ENCODE measurements around the gene EIF4E2.

Gene EIF4E2

GRCh38 chr2:232543928-232544631 lies 6.4 kb upstream of the EIF4E2 start:
- in situ Hi-C loops (cut with HindIII; ENCODE audit: low pct_unique_long_range_greater_than_20kb, low sequenced_read_pairs) = no loop called here
- TF ChIP-seq JUND (IDR thresholded peaks at IDR 0.05; ENCODE audit: low read depth) = no peak

GRCh38 chr2:232544674-232545073 lies 5.8 kb upstream of the EIF4E2 start:
- no peak for DNase-seq (ENCODE audit: low read depth in 1 of 2, low spot score in 1 of 2)
- in situ Hi-C loops (cut with HindIII; ENCODE audit: low pct_unique_long_range_greater_than_20kb, low sequenced_read_pairs) = no loop called here
- TF ChIP-seq JUND (IDR thresholded peaks at IDR 0.05; ENCODE audit: low read depth) = no peak

More at GRCh38 chr2:232543928-232544631, 6.4 kb upstream of the EIF4E2 start:
- no peak for DNase-seq (ENCODE audit: low read depth in 1 of 2, low spot score in 1 of 2)

DNA sequence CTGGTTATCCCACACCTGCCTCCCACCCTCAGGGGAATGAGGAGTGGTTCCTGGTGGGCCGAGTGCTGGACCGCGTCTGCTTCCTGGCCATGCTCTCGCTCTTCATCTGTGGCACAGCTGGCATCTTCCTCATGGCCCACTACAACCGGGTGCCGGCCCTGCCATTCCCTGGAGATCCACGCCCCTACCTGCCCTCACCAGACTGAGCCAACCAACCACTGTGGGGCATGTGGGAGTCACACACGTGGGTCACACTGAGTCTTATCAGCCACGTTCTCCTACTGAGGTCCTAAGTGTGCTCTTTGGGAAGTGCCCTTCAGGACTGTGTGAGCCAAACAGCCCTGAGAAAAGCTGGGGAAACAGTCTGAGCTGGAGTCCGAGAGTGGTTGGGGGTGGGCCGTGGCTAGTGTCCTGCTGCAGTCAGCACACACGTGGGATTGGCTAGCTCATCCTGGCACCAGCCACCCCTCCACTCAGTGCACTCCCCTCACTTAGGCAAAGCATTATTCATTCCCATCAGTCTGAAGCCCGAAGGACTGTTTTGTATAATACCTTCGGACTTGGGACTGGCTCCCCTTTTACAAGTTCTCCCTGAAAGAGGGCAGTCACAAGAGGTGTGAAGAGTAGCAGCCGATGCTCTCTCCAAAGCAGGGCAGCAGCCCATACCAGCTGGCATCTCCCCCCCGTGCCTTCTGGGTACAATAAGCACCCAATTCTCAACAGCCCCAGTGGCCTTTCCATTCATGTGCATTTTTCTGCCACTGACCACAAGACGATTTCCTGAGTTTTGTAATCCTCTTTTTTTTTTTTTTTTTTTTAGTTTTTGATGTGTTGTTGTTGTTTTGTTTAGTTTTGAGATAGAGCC lies 4.7 kb upstream of the EIF4E2 start:
- in situ Hi-C loops (cut with HindIII; ENCODE audit: low pct_unique_long_range_greater_than_20kb, low sequenced_read_pairs) = no loop called here
- DNase-seq (ENCODE audit: low read depth in 1 of 2, low spot score in 1 of 2) = no peak
- no peak for TF ChIP-seq JUND (IDR thresholded peaks at IDR 0.05; ENCODE audit: low read depth)

DNA sequence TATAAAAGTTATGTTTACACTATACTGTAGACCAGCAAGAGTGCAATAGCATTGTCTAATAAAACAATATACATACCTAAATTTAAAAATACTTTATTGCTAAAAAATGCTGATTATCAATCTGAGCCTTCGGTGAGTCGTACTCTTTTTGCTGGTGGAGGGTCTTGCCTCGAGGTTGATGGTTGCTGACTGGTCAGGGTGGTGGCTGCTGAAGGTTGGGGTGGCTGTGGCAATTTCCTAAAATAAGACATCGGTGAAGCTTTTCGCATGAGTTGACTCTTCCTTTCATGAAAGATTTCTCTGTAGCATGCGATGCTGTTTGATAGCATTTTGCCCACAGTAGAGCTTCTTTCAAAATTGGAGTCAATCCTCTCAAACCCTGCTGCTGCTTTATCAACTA lies 2.5 kb upstream of the EIF4E2 start:
- TF ChIP-seq JUND (IDR thresholded peaks at IDR 0.05; ENCODE audit: low read depth) = no peak
- in situ Hi-C loops (cut with HindIII; ENCODE audit: low pct_unique_long_range_greater_than_20kb, low sequenced_read_pairs) = no loop called here
- DNase-seq (ENCODE audit: low read depth in 1 of 2, low spot score in 1 of 2) = no peak

DNA sequence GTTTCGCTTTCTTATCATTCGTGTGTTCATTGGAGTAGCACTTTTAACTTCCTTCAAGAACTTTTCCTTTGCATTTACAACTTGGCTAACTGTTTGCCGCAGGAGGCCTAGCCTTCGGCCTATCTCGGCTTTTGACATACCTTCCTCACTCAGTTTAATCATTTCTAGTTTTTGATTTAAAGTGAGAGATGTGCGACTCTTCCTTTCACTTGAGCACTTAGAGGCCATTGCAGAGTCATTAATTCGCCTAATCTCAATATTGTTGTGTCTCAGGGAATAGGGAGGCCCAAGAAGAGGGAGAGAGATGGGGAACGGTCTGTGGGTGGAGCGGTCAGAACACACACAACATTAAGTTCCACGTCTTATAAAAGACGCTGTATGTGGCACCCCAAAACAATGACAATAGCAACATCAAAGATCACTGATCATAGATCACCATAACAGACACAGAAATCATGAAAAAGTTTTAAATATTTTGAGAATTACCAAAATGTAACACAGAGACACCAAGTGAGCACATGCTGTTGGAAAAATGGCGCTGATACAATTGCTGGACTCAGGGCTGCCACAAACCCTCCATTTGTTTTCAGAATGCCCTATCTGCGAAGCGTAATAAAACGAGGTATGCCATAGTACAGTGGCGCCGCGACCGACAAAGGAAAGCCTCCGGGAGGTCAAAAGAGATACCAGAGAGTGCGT lies 685 bp upstream of the EIF4E2 start:
- no peak for TF ChIP-seq JUND (IDR thresholded peaks at IDR 0.05; ENCODE audit: low read depth)
- no peak for DNase-seq (ENCODE audit: low read depth in 1 of 2, low spot score in 1 of 2)
- in situ Hi-C loops (cut with HindIII; ENCODE audit: low pct_unique_long_range_greater_than_20kb, low sequenced_read_pairs) = no loop called here

- in situ Hi-C loops (cut with HindIII; ENCODE audit: low pct_unique_long_range_greater_than_20kb, low sequenced_read_pairs) = no loop called here
- no peak for DNase-seq (ENCODE audit: low read depth in 1 of 2, low spot score in 1 of 2)
- TF ChIP-seq JUND (IDR thresholded peaks at IDR 0.05; ENCODE audit: low read depth) = no peak
These were observed 755 bp downstream of the EIF4E2 start for GRCh38 chr2:232551250-232551638.

DNA sequence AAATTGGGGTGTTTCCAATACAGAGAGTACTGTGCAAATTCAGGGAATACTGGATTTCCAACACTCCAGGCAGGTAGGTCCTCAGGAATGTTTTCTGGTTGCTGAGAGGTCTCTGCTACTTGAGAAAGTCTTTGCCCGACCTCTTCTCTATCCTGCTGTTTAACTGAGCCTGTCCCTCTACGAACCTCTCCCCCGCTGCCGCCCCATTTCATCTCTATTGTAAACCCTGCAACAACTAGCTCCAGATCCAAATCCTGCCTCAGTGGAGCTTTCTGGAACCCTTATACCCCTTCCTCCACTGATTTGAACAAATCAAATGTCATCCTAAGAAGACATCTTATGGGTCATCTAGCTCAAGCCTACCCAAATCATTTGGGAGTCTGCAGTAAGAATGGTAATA lies 1.3 kb downstream of the EIF4E2 start:
- no peak for TF ChIP-seq JUND (IDR thresholded peaks at IDR 0.05; ENCODE audit: low read depth)
- in situ Hi-C loops (cut with HindIII; ENCODE audit: low pct_unique_long_range_greater_than_20kb, low sequenced_read_pairs) = no loop called here
- no peak for DNase-seq (ENCODE audit: low read depth in 1 of 2, low spot score in 1 of 2)

DNA sequence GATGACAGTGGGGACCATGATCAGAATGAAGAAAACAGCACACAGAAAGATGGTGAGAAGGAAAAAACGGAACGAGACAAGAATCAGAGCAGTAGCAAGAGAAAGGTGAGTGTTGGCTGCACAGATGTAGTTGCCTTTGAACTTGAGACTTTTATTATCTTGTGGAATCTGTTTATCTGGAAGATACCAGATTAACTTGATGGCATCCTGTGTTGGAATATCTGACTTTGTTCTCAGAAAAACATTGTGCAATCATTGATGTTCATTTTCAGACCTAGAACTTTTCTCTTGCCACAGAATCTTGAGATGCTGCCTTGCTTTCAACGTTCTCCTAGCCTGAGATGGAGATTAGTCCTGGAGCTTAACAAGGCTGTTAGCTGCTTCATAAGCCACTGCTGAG lies 5.9 kb downstream of the EIF4E2 start:
- TF ChIP-seq JUND (IDR thresholded peaks at IDR 0.05; ENCODE audit: low read depth) = no peak
- no peak for DNase-seq (ENCODE audit: low read depth in 1 of 2, low spot score in 1 of 2)
- in situ Hi-C loops (cut with HindIII; ENCODE audit: low pct_unique_long_range_greater_than_20kb, low sequenced_read_pairs) = no loop called here

- no peak for TF ChIP-seq JUND (IDR thresholded peaks at IDR 0.05; ENCODE audit: low read depth)
- peak in 1 of 2 experiments; percentile 32 for DNase-seq (ENCODE audit: low read depth in 1 of 2, low spot score in 1 of 2)
- in situ Hi-C loops (cut with HindIII; ENCODE audit: low pct_unique_long_range_greater_than_20kb, low sequenced_read_pairs) = no loop called here
These were observed 12.1 kb downstream of the EIF4E2 start for GRCh38 chr2:232562515-232563151.

DNA sequence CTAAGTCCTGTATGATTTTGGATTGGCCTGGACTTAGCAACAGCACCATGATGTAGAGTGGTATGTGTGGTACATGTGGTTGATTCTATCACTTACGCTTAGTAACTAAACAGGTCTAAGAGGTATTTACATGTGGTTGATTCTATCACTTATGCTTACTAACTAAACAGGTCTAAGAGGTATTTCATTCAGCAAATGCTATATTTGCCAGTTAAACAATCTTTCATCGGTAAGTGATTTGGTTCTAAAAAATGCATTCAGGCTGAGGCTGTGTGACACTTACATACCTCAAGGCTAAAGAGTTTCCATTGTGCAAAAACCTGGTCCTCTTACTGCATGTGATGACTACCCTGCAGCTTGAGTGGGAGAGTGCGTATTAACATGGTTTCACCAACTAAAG lies 13.1 kb downstream of the EIF4E2 start:
- in situ Hi-C loops (cut with HindIII; ENCODE audit: low pct_unique_long_range_greater_than_20kb, low sequenced_read_pairs) = no loop called here
- peak; percentile 31 to 91 for DNase-seq (ENCODE audit: low read depth in 1 of 2, low spot score in 1 of 2)
- TF ChIP-seq JUND (IDR thresholded peaks at IDR 0.05; ENCODE audit: low read depth) = peak; percentile 84

- in situ Hi-C loops (cut with HindIII; ENCODE audit: low pct_unique_long_range_greater_than_20kb, low sequenced_read_pairs) = no loop called here
- DNase-seq (ENCODE audit: low read depth in 1 of 2, low spot score in 1 of 2) = no peak
- TF ChIP-seq JUND (IDR thresholded peaks at IDR 0.05; ENCODE audit: low read depth) = no peak
These were observed 17.2 kb downstream of the EIF4E2 start for GRCh38 chr2:232567721-232568120.

GRCh38 chr2:232568161-232568560 lies 17.7 kb downstream of the EIF4E2 start:
- no peak for TF ChIP-seq JUND (IDR thresholded peaks at IDR 0.05; ENCODE audit: low read depth)
- no peak for DNase-seq (ENCODE audit: low read depth in 1 of 2, low spot score in 1 of 2)
- in situ Hi-C loops (cut with HindIII; ENCODE audit: low pct_unique_long_range_greater_than_20kb, low sequenced_read_pairs) = no loop called here

Measured in T47D (cell line).